ENCODE measurements around the gene LRRC14B.
"Not testable (repeated sequence)": the region's sequence is repeated elsewhere in the genome, so short reads cannot be mapped to it uniquely, and the experiment has no call there.

LRRC14B gene

GRCh38 chr5:192970-193831 lies 1.9 kb downstream of the LRRC14B start:
- DNase-seq: no peak

GRCh38 chr5:194102-194501 lies 2.8 kb downstream of the LRRC14B start:
- DNase-seq: no peak

- DNase-seq: no peak
Measured at GRCh38 chr5:194603-195209, 3.4 kb downstream of the LRRC14B start.

- DNase-seq: no peak
Measured at GRCh38 chr5:195401-196160, 4.3 kb downstream of the LRRC14B start.

GRCh38 chr5:196350-196749 lies 5.1 kb downstream of the LRRC14B start:
- DNase-seq: no peak

DNA sequence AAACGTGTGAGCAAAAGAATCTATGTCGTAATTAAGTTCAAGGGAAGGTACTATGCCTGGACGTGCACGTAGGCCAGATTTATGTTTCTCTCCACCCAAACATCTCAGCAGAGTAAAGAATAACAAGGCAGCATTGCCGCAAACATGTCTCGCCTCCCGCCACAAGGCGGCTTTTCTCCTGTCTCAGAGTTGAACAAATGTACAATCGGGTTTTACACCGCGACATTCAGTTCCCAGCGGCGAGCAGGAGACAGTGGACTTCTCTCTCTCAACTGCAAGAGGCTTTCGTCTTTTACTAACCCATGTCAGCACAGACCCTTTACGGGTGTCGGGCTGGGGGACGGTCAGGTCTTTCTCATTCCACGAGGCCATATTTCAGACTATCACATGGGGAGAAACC lies 5.7 kb downstream of the LRRC14B start:
- not testable (repeated sequence) for DNase-seq

GRCh38 chr5:197892-198489 lies 6.7 kb downstream of the LRRC14B start:
- DNase-seq: no peak

GRCh38 chr5:198516-199196 lies 7.4 kb downstream of the LRRC14B start:
- DNase-seq: no peak

DNA sequence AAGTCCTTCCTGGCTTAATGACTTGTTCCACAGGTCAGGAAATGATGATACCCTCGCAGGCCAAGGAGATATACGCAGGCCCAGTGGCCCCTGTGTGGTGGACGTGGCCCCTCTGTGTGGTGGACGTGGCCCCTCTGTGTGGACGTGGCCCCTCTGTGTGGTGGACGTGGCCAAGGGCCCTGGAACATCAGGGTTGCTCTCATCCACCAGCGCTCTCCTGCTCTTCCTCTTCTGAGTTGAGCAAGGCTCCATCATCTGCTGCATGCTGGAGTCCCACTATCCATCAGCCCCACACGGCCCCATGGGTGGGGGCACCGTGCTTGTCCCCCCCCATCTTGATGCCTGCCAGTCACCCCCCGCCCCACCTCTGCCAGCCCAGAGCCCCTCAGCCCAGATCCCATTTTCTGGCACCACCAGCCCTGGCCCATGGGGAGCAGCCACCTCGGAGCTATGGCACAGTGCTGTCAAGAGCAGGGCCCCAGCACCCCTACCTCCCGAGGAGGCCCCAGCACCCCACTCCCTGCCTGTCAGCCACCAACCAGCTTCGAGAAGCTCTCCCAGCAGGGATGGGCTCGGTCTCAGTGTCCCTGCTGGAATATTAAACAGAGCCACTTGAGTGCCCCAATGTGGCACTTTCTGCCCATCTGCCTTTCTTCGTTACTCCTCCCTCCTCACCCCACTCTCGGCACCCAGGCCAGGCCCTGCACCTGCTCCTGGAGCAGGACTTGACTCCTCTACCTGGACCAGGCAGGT lies 8.1 kb downstream of the LRRC14B start:
- DNase-seq: no peak

GRCh38 chr5:199950-200645 lies 8.8 kb downstream of the LRRC14B start:
- DNase-seq: no peak

- no peak for DNase-seq
Measured at GRCh38 chr5:200985-201384, 9.7 kb downstream of the LRRC14B start.

- no peak for DNase-seq
Measured at GRCh38 chr5:201672-202071, 10.4 kb downstream of the LRRC14B start.

DNA sequence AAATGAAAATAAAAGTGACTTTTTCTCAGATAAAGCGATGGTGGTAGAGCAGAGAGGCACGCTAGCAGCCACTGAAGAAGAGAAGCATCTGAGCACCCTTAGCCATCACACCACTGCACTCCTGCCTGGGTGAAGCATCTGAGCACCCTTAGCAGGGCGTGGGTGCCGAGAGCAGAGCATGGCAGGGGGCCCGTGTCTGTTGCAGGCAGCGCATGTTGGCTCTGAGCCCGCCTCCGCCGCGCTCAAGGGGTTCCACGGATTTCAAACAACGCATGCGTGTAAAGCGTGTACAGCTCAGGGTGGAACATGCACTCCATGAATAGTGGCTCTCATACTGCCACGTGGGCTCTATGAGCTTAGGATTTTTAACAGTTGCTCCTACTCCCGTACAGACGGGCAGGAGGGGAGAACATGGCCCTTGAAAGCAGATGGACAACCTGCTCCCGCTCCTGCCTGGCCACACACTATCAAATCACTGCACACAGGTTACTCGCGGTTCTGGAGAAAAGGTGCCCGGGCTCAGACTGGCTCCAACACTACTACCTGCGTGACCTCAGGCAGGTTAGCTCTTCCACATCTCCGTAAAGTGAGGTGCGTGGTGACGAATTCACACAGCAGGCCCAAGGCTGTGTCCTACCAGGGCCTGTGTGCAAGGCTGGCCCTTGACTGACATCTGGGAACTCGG lies 12.1 kb downstream of the LRRC14B start:
- DNase-seq: no peak

DNA sequence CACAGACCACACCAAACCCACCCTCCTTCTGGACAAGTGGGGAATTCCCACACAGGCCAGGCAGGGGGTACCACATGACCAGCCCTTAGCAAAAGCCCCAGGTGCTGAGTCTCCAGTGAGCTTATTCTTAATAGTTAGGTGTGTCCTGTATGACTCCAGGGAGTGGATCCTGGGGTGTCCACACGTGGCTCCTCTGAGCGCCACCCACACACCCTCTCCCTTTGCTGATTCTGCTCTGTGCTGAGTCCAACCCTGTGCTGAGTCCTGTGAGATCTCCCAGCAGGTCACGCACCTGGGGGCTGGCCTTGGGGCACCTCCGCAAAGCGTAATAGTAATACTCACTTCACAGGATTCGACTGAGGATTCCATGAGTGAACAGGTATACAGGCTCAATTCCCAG lies 12.7 kb downstream of the LRRC14B start:
- no peak for DNase-seq

DNA sequence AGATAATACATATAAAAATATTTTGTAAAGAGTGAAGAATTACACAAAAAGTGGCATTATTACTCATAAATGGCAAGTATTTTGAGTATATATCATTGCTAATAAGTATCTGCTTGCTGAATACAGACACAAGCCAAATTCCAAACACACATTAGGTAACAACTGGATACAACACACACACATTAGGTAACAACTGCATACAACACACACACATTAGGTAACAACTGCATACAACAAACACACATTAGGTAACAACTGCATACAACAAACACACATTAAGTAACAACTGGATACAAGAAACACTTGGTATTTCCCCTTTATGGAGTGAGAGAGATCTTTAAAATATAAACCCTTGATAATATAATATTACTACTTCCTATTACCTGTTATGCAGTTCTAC lies 13.2 kb downstream of the LRRC14B start:
- DNase-seq: no peak

GRCh38 chr5:204966-205670 lies 13.8 kb downstream of the LRRC14B start:
- DNase-seq: no peak

- DNase-seq: no peak
Measured at GRCh38 chr5:206406-206805, 15.1 kb downstream of the LRRC14B start.

- no peak for DNase-seq
Measured at GRCh38 chr5:206927-207536, 15.7 kb downstream of the LRRC14B start.

GRCh38 chr5:207599-207998 lies 16.3 kb downstream of the LRRC14B start:
- DNase-seq: no peak
